ENCODE measurements around the gene MT1B.

MT1B gene

DNA sequence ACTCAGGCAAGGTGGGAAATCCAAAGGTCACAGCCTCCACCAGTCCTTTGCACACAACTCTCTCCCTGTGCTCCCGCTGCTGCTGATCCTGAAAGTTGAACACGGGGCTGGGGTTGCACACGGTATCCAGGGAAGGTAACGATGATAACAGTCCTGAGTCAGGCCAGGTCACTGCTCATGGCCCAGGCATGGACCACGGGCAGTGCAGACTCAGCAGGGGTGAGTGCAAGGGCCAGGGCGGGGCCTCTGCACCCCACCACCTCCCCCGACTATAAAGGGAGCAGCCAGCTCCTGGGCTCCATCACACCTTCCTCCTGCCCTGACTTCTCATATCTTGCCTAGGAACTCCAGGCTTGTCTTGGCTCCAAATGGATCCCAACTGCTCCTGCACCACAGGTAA lies at the start of gene MT1B:
Gene MT1B, plus strand, starts transcription at position 301 of the 400 bp plus-strand sequence. Its CDS starts 68 bp downstream, at position 369.
- DNase-seq: no peak

GRCh38 chr16:56603589-56603988 lies 48.1 kb upstream of the MT1B start:
- peak; percentile 29 for DNase-seq

DNA sequence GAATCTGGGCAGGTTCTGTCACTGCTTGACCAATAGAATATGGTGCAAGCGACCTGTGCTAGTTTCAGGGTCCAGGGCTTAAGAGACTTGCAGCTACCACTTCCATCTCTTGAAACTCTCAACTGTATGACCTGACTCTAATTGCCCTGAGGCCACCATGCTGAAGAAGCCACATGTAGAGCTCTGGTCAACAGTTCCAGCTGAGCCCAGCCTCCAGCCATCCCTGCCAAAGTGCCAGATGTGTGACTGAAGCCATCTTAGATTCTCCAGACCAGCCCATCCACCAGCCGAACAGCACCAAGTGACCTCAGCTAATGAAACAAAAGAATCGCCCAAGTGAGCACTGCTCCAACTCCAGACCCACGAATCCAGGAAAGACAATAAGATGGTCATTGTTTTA lies 46.7 kb upstream of the MT1B start:
- DNase-seq: no peak

GRCh38 chr16:56605475-56605874 lies 46.2 kb upstream of the MT1B start:
- DNase-seq: no peak

DNA sequence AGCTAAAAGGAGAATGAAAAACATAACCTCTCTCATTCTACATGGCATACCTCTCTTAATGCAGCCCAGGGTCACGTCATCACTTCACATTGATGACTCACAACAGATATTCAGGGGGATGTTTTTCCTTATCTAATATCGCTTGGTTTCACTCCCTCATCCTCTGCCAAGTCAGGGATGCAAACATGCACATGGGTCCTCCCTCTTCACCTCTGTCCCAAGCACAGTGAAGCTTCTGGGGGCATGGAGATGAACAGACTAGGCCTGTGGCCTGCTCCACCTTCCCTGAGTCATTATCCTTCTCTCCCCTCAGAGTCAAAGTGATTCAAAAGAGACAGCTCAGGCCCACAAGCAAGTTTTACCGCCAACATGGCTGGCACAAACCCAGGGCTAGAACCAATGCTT lies 45.6 kb upstream of the MT1B start:
- no peak for DNase-seq

DNA sequence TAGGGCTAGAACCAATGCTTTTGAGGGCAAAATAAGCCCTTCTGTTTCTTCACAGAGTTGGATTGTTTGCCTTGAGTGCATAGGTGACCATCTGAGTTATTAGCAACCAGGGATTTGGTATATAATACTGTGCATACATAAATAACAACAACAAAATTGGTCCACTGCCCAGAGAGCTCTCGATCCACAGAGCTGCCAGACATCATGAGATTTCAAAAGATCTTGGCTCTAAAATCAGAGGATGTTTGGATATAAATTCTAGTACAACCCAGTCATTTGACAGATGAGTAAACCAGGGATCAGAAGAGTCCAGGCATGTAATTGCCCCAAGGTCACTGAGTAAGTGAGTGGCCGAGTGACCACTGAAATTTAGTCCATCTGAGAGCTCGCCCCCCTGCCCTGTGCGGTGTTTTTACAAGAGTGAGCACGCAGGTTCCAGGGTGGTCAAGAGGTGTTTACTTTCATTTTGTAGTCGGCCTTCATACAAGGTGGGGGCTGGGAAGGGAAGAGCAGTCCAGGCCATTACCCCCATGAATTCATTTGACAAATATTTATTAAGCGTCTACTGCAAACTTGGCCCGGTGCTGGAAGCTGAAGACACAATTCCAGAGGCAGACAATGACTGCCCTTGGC lies 45.1 kb upstream of the MT1B start:
- DNase-seq: no peak

DNA sequence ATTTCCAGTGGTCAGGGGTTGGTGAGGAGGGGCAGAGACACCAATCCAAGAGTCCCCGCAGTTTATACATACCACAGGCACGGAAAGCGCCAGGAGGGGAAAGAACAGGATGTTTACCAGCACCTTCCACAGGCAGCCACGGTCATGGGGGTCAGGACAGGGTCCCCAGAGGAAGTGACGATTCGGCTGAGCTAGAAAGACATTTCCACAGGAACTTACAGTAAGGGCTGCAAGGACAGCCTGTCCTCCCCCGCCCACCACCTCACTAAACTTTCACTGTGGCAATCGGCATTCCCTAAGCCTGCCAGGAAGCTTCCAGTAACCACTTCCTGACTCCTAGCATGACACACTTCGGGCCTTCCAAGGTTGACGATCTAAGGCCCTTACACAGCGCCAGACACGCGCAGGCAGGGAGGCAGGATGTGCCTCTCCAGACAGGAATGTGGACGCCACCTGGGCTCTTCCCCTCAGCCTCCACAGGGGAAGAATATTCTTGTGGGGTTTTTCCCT lies 44.5 kb upstream of the MT1B start:
- DNase-seq: no peak

- DNase-seq: no peak
These were observed 44.0 kb upstream of the MT1B start for GRCh38 chr16:56607675-56608042.

GRCh38 chr16:56608043-56608875 lies 43.4 kb upstream of the MT1B start, which contains the start of gene MT2A:
MT2A (plus strand) TSS chr16:56608584; CDS start chr16:56608656, 72 bp downstream.
- peak; percentile 86 for DNase-seq

DNA sequence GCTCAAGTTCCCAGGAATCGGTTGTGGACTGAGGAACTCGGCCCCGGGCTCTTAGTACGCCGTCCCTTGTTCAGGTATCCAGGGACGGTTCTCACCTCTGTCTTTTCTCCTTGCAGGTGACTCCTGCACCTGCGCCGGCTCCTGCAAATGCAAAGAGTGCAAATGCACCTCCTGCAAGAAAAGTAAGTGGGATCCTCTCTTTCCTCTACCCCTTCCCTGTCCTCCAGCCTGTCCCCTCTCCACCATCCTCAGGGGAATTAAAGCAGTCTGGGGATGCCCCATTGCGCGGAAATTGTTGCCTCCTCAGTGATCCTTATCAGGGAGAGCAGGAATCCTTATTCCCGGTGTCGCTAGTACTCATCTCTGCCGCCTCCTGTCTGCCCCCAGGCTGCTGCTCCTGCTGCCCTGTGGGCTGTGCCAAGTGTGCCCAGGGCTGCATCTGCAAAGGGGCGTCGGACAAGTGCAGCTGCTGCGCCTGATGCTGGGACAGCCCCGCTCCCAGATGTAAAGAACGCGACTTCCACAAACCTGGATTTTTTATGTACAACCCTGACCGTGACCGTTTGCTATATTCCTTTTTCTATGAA lies 42.7 kb upstream of the MT1B start:
- DNase-seq: no peak

DNA sequence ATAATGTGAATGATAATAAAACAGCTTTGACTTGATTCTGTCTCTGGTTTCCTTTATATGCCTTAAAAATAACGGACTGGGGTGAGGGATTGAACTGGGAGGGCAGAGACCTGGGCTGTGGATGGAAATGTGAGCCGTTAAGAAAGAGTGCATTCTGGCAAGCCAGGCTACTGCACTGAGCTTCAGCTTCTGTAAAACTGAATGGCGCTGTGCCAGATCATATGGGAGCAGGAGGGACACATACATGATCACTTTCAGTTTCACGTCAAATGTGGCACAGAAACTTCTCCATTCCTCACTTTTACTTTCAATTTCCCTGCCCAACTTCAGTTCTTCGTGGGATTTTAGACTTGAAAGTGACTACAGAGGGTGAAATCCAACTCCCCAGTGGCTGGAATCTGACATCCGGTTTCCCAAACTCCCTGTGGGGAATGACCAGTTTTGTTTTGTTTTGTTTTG lies 42.2 kb upstream of the MT1B start:
- DNase-seq: peak; percentile 75

- peak; percentile 70 for DNase-seq
These were observed 41.6 kb upstream of the MT1B start for GRCh38 chr16:56610017-56610608.

DNA sequence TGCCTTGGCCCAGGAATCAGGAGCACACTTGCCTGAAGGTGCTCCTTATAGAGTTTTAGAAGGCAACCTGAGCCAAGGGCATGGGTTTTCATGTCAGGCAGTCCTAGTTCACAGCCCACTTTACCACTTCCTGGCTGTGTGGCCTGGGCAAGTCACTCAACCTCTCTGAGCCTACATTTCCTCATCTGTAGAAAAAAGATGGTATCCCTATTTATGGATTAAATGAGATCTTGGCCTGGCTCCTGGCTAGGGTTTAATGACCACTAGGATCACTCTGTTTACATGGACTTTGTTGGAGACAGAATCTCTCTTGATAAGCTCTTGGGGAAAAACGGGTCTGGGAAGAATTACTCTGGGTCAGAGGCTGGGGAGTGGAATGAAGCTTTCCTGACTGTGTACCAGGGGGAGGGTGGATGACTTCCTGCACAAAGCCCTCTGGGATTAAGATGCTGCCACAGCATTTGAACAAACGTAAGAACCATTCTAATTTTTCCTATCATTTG lies 41.0 kb upstream of the MT1B start:
- no peak for DNase-seq

GRCh38 chr16:56611281-56611833 lies 40.3 kb upstream of the MT1B start:
- DNase-seq: no peak

- no peak for DNase-seq
These were observed 38.0 kb upstream of the MT1B start for GRCh38 chr16:56613706-56614105.

- no peak for DNase-seq
These were observed 37.1 kb upstream of the MT1B start for GRCh38 chr16:56614549-56614991.

DNA sequence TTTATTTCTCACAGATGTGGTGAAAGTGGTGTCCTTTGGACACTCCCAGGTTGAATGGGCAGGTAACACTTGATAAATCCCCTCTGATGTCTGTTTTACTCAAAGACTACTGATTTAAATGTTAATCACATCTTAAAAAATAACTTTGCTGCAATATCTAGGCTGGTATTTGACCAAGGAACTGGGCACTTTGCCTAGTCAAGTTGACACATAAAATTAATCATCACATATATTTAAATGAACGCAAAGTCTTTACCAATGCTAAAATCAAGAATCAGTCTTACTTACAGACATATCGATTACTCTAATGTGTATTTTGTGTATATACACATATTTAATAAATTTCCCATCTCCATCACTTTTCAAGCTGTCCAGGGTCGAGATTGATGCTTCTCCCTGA lies 36.3 kb upstream of the MT1B start:
- DNase-seq: no peak

DNA sequence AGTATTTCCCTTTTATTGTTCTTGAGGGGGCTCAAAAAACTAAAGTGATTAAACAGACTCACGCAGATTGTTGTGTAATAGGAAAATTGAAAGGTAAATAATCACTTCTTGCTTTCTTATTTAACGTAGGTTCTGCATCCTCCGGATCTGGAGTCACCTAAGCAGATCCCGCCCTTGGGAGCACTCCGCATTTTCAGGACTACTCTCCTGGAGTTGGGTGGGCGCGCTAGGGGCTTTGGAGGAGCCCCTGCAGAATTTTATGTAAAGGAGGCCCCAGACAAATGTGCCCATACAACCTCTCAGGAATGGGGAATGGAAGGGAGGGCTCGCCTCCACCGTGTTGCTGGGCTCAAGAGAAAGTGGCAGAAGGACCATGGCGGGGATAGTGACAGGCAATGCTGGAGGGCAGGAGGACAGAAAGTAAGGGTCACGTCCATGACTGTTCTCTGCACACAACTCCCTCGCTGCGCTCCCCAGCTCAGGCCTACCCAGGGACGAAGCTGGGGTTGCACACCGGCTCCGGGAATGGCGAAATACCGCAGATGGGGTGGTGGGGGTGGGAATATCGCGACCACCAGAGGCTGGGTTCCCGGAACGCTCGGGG lies 35.0 kb upstream of the MT1B start:
- DNase-seq: no peak

GRCh38 chr16:56617212-56618085 lies 34.2 kb upstream of the MT1B start:
- DNase-seq: peak; percentile 24

GRCh38 chr16:56618138-56618537 lies 33.5 kb upstream of the MT1B start:
- DNase-seq: no peak

GRCh38 chr16:56620339-56620897 lies 31.3 kb upstream of the MT1B start:
- no peak for DNase-seq
